ENCODE measurements around the gene PCBD1. TPM values are rescaled to one million over a fixed set of nuclear protein-coding genes. Genes with fewer than 3 reads are reported as not detected.

PCBD1 gene
- total RNA-seq, 2 donors from 2014 or later, result 36.3 to 47.4 TPM

DNA sequence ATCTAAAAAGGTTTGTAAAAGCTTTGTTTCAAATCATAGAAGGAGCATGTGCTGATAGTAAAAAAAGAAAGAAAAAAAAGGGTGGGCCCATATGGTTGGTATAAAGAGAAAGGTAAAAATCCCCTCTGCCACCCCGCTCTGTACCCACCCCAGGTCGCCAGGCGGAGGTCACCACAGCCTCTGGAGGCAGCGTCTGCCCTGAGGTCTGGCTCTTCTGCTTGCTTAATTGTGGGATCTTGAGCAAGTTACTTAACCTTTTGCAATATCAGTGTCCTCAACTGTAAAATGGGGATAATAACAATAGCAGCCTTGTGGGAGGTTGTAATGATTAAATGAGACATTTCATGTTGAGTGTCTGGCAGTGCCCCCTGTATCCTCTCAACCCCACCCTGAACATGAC, 10.7 kb upstream of the PCBD1 start:
- Mint-ChIP-seq H3K4me1 (no peaks in the 10 kb centered on the region), H3K9me3 (no peaks in the 10 kb centered on the region), H3K36me3 (ENCODE audit: low read depth) (no peaks in the 10 kb centered on the region), H3K27ac (no peak overlapping the region), H3K4me3 (no peak overlapping the region), H3K27me3 (peaks cover 3% of the 10 kb centered on the region)
- ATAC-seq (replicated peaks), result no peak

DNA sequence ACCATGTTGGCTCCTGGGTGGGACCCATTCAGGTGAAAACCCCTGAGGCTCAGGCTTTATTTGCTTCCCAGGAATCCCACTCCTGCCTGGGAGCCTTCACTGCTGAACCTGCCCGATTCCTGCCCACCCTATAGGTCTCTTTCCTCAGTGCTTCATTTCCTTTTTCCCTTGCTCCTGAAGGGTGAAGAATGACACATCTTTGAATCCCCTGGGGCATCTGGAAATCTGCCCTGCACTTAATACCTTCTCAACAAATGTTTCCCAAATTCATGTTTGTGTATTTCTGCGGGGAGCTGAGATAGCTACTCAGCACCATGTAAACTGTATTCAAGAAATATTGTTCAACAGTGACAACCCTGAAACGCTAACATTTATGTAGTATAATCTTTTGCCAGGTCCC, 10.3 kb upstream of the PCBD1 start:
- H3K4me1 Mint-ChIP-seq, result no peaks in the 10 kb centered on the region
- peaks cover 3% of the 10 kb centered on the region for H3K27me3 Mint-ChIP-seq
- H3K4me3 Mint-ChIP-seq, result no peak overlapping the region
- no peak overlapping the region for H3K27ac Mint-ChIP-seq
- no peaks in the 10 kb centered on the region for H3K36me3 Mint-ChIP-seq (ENCODE audit: low read depth)
- no peaks in the 10 kb centered on the region for H3K9me3 Mint-ChIP-seq
- ATAC-seq (replicated peaks), result no peak

DNA sequence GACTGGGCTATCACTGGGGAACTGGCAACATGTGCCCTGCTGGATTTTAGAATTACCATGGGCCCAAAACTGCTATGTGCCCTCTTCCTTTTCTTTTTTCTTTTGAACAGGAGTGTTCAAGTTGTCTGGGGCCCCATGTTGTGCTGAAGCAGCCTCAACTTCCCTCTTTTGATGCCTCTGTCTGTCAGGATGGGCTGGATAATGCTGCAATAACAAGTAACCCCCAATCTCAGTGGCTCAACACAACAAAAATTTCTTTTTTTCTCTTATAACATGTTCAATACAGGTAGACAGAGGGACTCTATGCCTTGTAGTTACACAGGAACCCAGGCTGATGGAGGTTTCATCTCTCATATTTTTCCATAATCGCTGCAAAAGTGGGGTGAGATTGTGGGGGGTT, 8.2 kb upstream of the PCBD1 start:
- H3K27me3 Mint-ChIP-seq, result no peaks in the 10 kb centered on the region
- no peak overlapping the region for H3K4me3 Mint-ChIP-seq
- no peak for ATAC-seq (replicated peaks)
- no peaks in the 10 kb centered on the region for H3K4me1 Mint-ChIP-seq
- H3K27ac Mint-ChIP-seq, result no peak overlapping the region
- H3K36me3 Mint-ChIP-seq (ENCODE audit: low read depth), result no peaks in the 10 kb centered on the region
- no peaks in the 10 kb centered on the region for H3K9me3 Mint-ChIP-seq

DNA sequence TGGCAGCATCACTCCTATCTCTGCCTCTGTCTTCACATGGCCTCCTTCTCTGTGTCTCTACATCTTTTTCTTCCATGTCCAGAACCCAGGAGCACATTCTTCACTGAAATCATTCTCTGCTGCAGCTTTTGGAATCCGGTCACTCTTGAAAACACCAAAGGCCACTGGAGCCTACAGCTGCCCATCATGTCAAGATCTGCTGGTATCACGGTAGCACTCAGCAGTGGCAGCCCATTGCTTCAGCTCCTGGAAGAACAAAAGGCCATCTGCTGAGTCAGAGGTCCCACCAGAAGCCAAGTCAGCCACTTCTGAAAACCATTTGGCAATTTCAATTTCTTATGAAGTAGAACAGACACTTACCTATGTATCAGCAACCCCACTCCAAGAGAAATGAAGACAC, 6.1 kb upstream of the PCBD1 start:
- H3K9me3 Mint-ChIP-seq, result no peaks in the 10 kb centered on the region
- no peak for ATAC-seq (replicated peaks)
- no peak overlapping the region for H3K4me3 Mint-ChIP-seq
- H3K27ac Mint-ChIP-seq, result no peak overlapping the region
- H3K27me3 Mint-ChIP-seq, result no peaks in the 10 kb centered on the region
- no peaks in the 10 kb centered on the region for H3K36me3 Mint-ChIP-seq (ENCODE audit: low read depth)
- no peaks in the 10 kb centered on the region for H3K4me1 Mint-ChIP-seq

DNA sequence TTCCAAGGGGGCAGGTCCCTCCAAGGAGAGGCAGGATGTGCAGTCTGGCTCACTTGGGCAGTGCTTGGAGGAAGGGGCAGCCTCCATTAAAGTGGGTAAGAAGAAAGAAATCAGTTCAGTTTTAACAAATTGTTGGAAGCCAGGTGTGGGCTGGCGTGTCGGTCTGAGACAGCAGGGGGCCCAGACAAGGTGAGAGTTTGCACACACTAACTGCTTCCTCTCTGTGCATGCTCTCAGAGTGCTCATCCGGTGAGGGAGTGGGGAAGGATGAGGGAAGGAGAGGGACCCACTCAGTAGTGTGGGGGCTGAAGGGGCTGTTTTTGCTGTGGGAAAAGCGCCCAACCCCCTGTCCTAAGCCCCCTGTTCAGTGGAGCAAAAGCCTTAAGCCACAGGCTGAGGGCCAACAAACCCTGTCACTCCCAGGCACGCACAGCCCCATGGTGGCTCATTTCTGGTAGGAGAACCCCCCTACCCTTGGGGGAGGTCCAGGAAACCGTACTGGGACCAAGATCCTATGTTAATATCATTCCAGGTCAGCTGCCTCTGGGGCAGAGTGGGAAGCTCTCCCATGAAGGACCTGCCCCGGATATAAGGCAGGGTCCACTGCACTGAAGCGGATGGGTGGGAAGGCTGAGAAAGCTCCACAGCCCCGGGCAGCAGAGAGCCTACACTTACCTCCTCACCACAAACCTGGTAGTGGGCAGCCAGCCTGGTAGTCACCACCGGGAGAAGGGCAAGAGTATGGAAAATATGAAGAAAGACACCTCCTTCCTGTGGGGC, 5.1 kb upstream of the PCBD1 start:
- H3K27ac Mint-ChIP-seq, result no peak overlapping the region
- H3K4me1 Mint-ChIP-seq, result no peaks in the 10 kb centered on the region
- H3K27me3 Mint-ChIP-seq, result no peaks in the 10 kb centered on the region
- H3K36me3 Mint-ChIP-seq (ENCODE audit: low read depth), result no peaks in the 10 kb centered on the region
- no peak overlapping the region for H3K4me3 Mint-ChIP-seq
- ATAC-seq (replicated peaks), result no peak
- no peaks in the 10 kb centered on the region for H3K9me3 Mint-ChIP-seq

DNA sequence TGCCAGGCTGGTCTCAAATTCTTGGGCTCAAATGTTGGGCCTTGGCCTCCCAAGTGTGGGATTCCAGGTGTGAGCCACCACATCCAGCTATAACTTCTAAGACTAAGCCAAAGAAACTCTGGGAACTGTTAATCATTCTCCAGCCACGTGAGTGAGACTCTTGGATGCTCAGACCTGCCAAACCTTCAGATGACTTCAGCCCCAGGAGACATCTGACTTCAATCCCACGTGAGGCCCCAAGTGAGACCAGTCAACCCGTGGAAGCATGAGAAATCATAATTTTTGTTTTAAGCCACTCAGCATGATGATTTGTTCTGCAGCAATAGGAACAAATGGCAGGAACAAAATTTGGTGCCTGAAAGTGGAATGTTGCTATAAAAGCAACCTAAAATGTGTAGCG, 4.3 kb upstream of the PCBD1 start:
- ATAC-seq (replicated peaks), result no peak
- no peaks in the 10 kb centered on the region for H3K9me3 Mint-ChIP-seq
- no peak overlapping the region for H3K27ac Mint-ChIP-seq
- no peak overlapping the region for H3K4me3 Mint-ChIP-seq
- H3K27me3 Mint-ChIP-seq, result no peaks in the 10 kb centered on the region
- no peaks in the 10 kb centered on the region for H3K4me1 Mint-ChIP-seq
- H3K36me3 Mint-ChIP-seq (ENCODE audit: low read depth), result no peaks in the 10 kb centered on the region

DNA sequence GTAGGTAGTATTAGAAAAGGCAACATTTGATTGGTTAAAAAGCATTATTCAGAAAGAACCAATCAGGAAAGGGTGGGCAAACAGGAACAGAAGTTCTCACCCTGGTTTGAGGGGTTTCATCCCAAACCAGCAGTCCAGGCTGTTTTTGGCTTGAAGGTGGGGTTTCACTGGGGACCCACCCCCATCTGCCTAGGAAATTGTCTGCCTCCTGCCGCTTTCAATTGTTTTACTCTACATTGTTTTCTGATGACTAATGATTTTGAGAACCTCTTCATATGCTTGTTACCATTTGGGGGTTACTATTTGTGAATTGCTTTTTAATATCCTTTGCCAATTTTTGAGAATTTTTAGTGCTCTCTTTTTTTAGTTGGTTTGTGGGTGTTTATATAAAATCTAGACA, 3.3 kb upstream of the PCBD1 start:
- H3K27me3 Mint-ChIP-seq, result no peaks in the 10 kb centered on the region
- H3K9me3 Mint-ChIP-seq, result no peaks in the 10 kb centered on the region
- H3K36me3 Mint-ChIP-seq (ENCODE audit: low read depth), result no peaks in the 10 kb centered on the region
- ATAC-seq (replicated peaks), result no peak
- H3K4me3 Mint-ChIP-seq, result no peak overlapping the region
- no peak overlapping the region for H3K27ac Mint-ChIP-seq
- no peaks in the 10 kb centered on the region for H3K4me1 Mint-ChIP-seq

DNA sequence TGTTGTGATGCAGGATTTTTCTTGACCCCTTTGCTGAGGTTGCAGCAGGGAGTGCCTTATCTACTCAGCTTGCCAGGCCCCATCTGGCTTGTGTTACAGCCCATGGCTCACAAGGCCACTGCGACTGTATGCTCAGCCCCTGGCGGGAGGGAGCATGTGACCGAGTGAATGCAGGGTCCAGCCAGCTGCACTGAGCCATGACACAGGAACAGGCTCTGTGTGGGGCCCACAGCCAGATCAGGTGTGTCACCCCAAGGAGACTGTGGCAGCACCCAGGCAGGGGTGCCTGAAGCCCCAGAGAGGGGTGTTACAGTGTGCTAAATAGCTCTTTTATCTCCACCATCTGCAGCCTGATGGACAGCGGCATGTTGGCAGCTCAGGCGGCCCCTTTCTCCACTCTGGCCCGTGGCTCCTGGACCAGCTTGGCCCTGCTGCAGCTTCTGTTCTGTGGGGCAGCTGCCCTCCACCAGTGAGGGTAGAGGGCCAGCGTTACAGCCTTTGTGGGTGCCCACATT, 2.6 kb upstream of the PCBD1 start:
- ATAC-seq (replicated peaks), result no peak
- Mint-ChIP-seq H3K9me3 (no peaks in the 10 kb centered on the region), H3K36me3 (ENCODE audit: low read depth) (no peaks in the 10 kb centered on the region), H3K4me3 (no peak overlapping the region), H3K4me1 (peaks cover 6% of the 10 kb centered on the region), H3K27ac (no peak overlapping the region), H3K27me3 (no peaks in the 10 kb centered on the region)

DNA sequence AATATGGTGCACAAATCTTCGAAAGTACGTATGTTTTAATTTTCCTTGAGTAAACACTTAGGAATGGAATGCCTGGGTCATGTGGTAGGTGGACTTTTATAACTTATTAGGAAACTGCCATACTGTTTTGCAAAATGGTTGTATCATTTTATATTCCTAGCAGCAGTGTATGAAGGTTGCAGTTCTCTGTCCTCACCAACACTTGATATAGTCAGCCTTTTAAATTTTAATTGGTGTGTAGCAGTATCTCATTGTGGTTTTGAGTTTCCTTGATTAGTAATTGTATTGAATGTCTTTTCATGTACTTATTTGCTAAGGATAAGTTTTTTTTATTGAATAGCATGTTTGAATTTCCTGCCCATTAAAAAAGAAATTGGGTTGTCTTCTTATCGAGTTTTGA, 926 bp upstream of the PCBD1 start:
- H3K36me3 Mint-ChIP-seq (ENCODE audit: low read depth), result peaks cover 12% of the 10 kb centered on the region
- no peaks in the 10 kb centered on the region for H3K27me3 Mint-ChIP-seq
- H3K4me1 Mint-ChIP-seq, result peaks cover 6% of the 10 kb centered on the region
- H3K4me3 Mint-ChIP-seq, result peak overlapping the region; percentile 83
- ATAC-seq (replicated peaks), result no peak
- H3K27ac Mint-ChIP-seq, result peak overlapping the region; percentile 91
- no peaks in the 10 kb centered on the region for H3K9me3 Mint-ChIP-seq

DNA sequence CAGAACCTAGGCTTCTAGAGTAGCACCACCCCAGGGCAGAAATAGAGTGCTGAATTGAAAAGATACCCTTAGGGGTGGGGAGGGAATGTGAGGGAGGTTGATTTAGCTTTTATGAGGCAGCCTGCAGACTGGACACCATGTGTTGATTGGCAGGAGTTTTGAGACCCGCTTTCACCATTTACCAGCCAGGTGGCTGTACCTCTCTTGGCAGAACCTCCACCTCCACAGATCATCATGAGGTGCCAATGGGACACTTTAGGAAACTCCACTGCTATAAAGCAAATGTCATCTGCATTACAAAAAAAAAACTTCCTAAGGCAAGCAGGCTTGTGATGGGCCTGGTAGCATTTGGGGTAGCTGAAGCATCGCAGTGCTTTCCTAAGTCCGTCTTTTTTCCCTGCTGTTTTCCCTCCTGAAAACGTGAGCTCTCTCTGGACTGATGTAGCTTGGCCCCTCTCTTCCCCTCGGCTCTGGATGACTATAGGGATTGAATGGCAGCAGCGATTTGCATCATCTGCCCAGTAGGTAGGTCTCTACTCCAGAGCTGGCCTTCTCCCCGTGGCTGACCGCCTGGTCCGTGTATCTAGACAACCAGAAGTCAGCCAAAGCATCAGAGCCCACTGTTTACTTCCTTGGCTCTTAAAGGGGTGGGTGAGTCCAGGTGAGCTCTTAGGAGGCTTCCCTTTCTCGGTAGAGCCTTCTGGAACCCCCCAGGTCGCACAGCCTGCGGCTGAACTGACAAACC, 1.3 kb downstream of the PCBD1 start:
- H3K4me3 Mint-ChIP-seq, result peak overlapping the region; percentile 83
- no peaks in the 10 kb centered on the region for H3K27me3 Mint-ChIP-seq
- no peak for ATAC-seq (replicated peaks)
- H3K27ac Mint-ChIP-seq, result no peak overlapping the region
- peaks cover 6% of the 10 kb centered on the region for H3K4me1 Mint-ChIP-seq
- peaks cover 31% of the 10 kb centered on the region for H3K36me3 Mint-ChIP-seq (ENCODE audit: low read depth)
- no peaks in the 10 kb centered on the region for H3K9me3 Mint-ChIP-seq

DNA sequence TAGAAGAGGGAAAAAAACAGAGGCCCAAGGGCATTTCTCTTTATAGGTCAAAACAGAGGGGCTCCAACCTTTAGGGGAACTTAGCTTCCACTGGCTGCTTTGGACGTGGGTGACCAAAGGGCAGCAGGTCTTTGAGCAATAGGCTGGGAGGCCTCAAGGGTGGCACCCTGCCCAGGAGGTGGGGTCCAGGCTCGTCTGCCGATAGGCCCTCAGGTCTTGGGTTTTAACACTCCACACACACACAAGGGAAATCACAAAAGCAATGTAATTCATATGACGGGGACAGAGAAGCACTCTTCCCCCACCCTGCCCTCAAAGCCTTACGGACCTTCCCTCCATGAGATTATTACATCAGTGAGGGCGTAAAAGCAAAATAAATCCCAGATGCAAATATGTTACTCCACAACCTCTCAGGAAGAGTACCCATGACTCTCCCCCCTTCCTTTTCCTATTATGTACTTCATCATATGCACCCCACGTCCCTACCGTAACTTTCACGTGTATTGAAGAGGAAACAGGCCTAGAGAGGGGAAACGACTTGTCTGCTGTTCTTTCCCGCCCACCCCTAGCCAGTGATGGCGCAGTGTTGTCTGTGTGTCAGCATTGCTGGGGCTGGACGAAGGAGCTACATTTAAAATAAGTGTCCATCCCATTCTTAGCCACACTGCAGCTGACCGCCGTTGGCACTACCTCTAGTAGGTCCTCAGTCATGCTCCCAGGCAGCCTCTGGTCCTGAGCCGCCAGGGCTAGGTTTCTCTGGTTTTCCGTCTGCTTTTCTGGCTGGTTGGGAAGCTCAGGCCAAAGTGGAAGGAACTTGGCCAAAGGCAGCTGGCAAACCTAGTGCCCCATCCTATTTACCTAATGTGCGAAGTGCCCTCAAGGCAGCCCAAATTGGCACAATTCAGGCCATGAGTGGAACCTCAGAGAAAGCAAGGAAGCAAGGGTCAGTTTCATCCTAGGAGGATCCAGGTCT, 2.1 kb downstream of the PCBD1 start:
- Mint-ChIP-seq H3K27ac (no peak overlapping the region), H3K4me3 (peak overlapping the region; percentile 83), H3K9me3 (no peaks in the 10 kb centered on the region), H3K27me3 (no peaks in the 10 kb centered on the region), H3K36me3 (ENCODE audit: low read depth) (peaks cover 38% of the 10 kb centered on the region), H3K4me1 (peaks cover 6% of the 10 kb centered on the region)
- ATAC-seq (replicated peaks), result no peak

DNA sequence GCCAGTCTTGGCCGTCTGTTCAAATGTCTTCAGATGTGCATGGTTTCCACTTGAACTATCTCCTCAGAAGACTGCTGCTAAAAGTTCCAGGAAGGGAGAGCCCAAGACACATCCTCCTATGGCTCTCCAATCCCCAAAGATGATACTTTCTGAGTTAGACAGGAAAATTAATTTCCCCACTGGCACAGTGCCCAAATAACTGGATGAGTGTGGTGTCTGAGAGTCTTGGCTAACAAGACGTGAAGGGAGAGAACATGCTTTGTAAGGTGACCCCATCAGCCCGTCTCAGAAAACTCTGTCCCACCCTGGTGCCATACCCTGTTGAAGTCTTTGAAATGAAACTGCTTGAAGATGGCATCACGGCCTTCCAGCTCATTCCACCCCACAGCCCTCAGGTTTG, 2.9 kb downstream of the PCBD1 start:
- peak overlapping the region; percentile 20 for H3K27ac Mint-ChIP-seq
- ATAC-seq (replicated peaks), result no peak
- no peak overlapping the region for H3K4me3 Mint-ChIP-seq

DNA sequence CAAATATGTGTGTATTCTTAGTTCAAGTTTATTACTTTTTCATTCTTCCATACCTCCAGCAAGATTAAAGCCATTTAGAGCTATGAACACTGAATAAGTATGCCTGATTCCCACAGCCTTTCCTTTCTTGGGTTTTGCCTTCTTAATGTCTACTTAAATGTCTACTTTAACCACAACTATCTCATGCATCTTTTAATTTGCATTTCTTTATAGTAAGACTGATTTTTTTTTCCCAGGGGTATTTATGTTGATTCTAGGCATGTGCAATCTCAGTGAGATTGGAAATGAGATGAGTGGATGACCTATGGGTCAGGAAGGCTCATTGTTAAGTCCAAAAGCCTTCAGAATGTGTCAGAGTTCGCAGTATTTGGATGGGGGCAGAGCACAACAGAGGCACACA, 3.6 kb downstream of the PCBD1 start:
- Mint-ChIP-seq H3K4me1 (peaks cover 10% of the 10 kb centered on the region), H3K27ac (peak overlapping the region; percentile 20), H3K4me3 (no peak overlapping the region), H3K36me3 (ENCODE audit: low read depth) (peaks cover 46% of the 10 kb centered on the region), H3K27me3 (no peaks in the 10 kb centered on the region), H3K9me3 (no peaks in the 10 kb centered on the region)
- ATAC-seq (replicated peaks), result no peak

More for the DNA sequence above, 2.9 kb downstream of the PCBD1 start:
- Mint-ChIP-seq H3K27me3 (no peaks in the 10 kb centered on the region), H3K36me3 (ENCODE audit: low read depth) (peaks cover 40% of the 10 kb centered on the region), H3K9me3 (no peaks in the 10 kb centered on the region), H3K4me1 (peaks cover 6% of the 10 kb centered on the region)

DNA sequence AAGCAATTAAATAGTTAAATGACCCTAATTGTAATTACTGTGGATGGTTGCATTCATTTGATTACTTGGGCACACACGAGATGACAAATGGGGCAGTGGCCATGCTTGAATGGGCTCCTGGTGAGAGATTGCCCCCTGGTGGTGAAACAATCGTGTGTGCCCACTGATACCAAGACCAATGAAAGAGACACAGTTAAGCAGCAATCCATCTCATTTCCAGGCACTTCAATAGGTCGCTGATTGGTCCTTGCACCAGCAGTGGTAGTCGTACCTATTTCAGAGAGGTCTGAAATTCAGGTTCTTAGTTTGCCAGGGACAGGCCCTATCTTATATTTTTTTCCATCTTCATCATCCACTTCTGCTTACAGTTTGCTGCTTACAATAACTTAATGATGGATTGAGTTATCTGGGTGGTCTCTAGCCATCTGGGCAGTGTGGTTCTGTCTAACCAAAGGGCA, 8.3 kb downstream of the PCBD1 start:
- no peaks in the 10 kb centered on the region for H3K27me3 Mint-ChIP-seq
- peak overlapping the region; percentile 4 for H3K27ac Mint-ChIP-seq
- H3K4me3 Mint-ChIP-seq, result no peak overlapping the region
- peaks cover 7% of the 10 kb centered on the region for H3K4me1 Mint-ChIP-seq
- peaks cover 85% of the 10 kb centered on the region for H3K36me3 Mint-ChIP-seq (ENCODE audit: low read depth)
- peak; percentile 97 for ATAC-seq (replicated peaks)
- no peaks in the 10 kb centered on the region for H3K9me3 Mint-ChIP-seq
